Measurements from ENCODE around the gene PDIK1L. TPM values are rescaled to one million over a fixed set of nuclear protein-coding genes. Genes with fewer than 3 reads are reported as not detected.

Gene PDIK1L
- polyA plus RNA-seq, 3 donors: 1.2 to 2.5 (median 2.3) TPM

GRCh38 chr1:26094076-26094669 is 17.5 kb upstream of the PDIK1L start:
- Histone ChIP-seq H2AFZ (ENCODE audit: insufficient read depth, low read depth, low read length, poor library complexity, severe bottlenecking) (no peak overlapping the region), H3K36me3 (replicated peaks in 1 of 2; ENCODE audit: control insufficient read depth in 1 of 2, insufficient read depth in 2 of 2, low read length in 2 of 2) (no peaks in the 10 kb centered on the region), H3K9ac (ENCODE audit: insufficient read depth, low read length, poor library complexity, severe bottlenecking) (no peak overlapping the region), H3K79me2 (ENCODE audit: insufficient read depth, low read length) (no peaks in the 10 kb centered on the region), H4K20me1 (ENCODE audit: insufficient read depth, low read length) (no peaks in the 10 kb centered on the region), H3K27ac (ENCODE audit: low read depth in 1 of 2, low read length in 2 of 2) (no peak overlapping the region), H3K4me3 (replicated peaks in 1 of 3; ENCODE audit: low read depth in 2 of 3, low read length in 3 of 3) (no peak overlapping the region), H3K4me1 (ENCODE audit: control insufficient read depth in 1 of 2, insufficient read depth in 2 of 2, low read length in 2 of 2) (no peaks in the 10 kb centered on the region), H3K27me3 (ENCODE audit: control insufficient read depth in 2 of 2, insufficient read depth in 2 of 2, low read length in 2 of 2) (peaks cover 0 to 21% of the 10 kb centered on the region in 2 donors), H3K4me2 (replicated peaks; ENCODE audit: extremely low read depth, low read length, poor library complexity, severe bottlenecking) (no peak overlapping the region), H3K9me3 (replicated peaks in 1 of 2; ENCODE audit: control insufficient read depth in 1 of 2, insufficient read depth in 1 of 2, low read length in 2 of 2) (no peaks in the 10 kb centered on the region)
- TF ChIP-seq, protein P1, sequence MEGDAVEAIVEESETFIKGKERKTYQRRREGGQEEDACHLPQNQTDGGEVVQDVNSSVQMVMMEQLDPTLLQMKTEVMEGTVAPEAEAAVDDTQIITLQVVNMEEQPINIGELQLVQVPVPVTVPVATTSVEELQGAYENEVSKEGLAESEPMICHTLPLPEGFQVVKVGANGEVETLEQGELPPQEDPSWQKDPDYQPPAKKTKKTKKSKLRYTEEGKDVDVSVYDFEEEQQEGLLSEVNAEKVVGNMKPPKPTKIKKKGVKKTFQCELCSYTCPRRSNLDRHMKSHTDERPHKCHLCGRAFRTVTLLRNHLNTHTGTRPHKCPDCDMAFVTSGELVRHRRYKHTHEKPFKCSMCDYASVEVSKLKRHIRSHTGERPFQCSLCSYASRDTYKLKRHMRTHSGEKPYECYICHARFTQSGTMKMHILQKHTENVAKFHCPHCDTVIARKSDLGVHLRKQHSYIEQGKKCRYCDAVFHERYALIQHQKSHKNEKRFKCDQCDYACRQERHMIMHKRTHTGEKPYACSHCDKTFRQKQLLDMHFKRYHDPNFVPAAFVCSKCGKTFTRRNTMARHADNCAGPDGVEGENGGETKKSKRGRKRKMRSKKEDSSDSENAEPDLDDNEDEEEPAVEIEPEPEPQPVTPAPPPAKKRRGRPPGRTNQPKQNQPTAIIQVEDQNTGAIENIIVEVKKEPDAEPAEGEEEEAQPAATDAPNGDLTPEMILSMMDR (IDR thresholded peaks at IDR 0.05): no peak
- DNase-seq: no peak
- H3K4me1 Mint-ChIP-seq: no peaks in the 10 kb centered on the region
- H3K9me3 Mint-ChIP-seq: peaks cover 0 to 4% (median 0%) of the 10 kb centered on the region in 7 donors
- no peak overlapping the region for H3K27ac Mint-ChIP-seq
- H3K36me3 Mint-ChIP-seq: no peaks in the 10 kb centered on the region
- peaks cover 21 to 41% (median 33%) of the 10 kb centered on the region in 3 donors for H3K27me3 Mint-ChIP-seq (ENCODE audit: low read depth in 3 of 3)
- no CpG with 5 or more reads among the region's 11 CpGs for WGBS (ENCODE audit: insufficient coverage)
- intact Hi-C loops (cut with micrococcal nuclease): no loop called here
- H3K4me3 Mint-ChIP-seq: peak overlapping the region in 1 of 2 donors; percentile 11

DNA sequence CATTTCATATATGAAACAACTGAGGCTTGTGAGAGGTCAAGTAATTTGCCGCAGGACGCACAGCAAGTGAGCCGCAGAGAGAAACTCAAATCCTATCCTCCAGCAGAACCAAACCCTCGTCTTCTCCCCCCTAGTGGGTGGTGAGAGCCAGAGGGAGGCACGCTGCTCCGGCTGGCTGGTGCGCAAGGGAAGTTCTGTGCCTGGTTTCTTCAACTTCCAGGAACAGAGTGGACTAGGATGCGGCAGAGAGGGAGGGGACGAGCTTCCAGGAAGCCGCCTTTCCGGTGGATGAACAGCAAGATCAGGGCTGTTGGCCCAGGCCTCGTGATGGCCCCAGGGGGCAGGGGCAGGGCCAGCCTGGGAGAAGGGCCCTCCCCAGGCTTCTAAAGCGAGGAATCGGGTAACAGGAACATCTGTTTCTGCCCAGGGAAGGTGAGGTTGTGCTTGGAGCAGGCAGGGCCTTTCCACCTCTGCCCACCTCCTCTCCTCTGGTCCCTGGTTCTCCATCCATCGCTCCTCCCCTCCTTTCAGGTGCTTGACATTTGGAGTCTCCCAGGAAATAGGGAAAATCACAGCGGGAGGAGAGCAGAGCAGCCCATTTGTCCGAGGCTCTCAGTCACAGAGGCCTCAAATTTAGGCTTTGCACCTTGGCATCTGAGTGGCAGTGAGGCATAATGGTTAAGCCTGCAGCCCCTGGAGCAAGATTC is 16.8 kb upstream of the PDIK1L start:
- TF ChIP-seq, protein P1 (IDR thresholded peaks at IDR 0.05): no peak
- Histone ChIP-seq H3K79me2 (ENCODE audit: insufficient read depth, low read length) (no peaks in the 10 kb centered on the region), H3K4me3 (replicated peaks in 1 of 3; ENCODE audit: low read depth in 2 of 3, low read length in 3 of 3) (no peak overlapping the region), H3K4me2 (replicated peaks; ENCODE audit: extremely low read depth, low read length, poor library complexity, severe bottlenecking) (no peak overlapping the region), H3K4me1 (ENCODE audit: control insufficient read depth in 1 of 2, insufficient read depth in 2 of 2, low read length in 2 of 2) (no peaks in the 10 kb centered on the region), H3K9ac (ENCODE audit: insufficient read depth, low read length, poor library complexity, severe bottlenecking) (no peak overlapping the region), H3K36me3 (replicated peaks in 1 of 2; ENCODE audit: control insufficient read depth in 1 of 2, insufficient read depth in 2 of 2, low read length in 2 of 2) (no peaks in the 10 kb centered on the region), H4K20me1 (ENCODE audit: insufficient read depth, low read length) (no peaks in the 10 kb centered on the region), H2AFZ (ENCODE audit: insufficient read depth, low read depth, low read length, poor library complexity, severe bottlenecking) (no peak overlapping the region), H3K27me3 (ENCODE audit: control insufficient read depth in 2 of 2, insufficient read depth in 2 of 2, low read length in 2 of 2) (peaks cover 0 to 21% of the 10 kb centered on the region in 2 donors), H3K9me3 (replicated peaks in 1 of 2; ENCODE audit: control insufficient read depth in 1 of 2, insufficient read depth in 1 of 2, low read length in 2 of 2) (no peaks in the 10 kb centered on the region), H3K27ac (ENCODE audit: low read depth in 1 of 2, low read length in 2 of 2) (no peak overlapping the region)
- 65% methylated on average over 10 of the region's 17 CpGs for WGBS (ENCODE audit: insufficient coverage)
- no peaks in the 10 kb centered on the region for H3K4me1 Mint-ChIP-seq
- no peak overlapping the region for H3K27ac Mint-ChIP-seq
- no peaks in the 10 kb centered on the region for H3K36me3 Mint-ChIP-seq
- peaks cover 0 to 4% (median 0%) of the 10 kb centered on the region in 7 donors for H3K9me3 Mint-ChIP-seq
- H3K4me3 Mint-ChIP-seq: peak overlapping the region in 1 of 2 donors; percentile 11
- DNase-seq: no peak
- intact Hi-C loops (cut with micrococcal nuclease): no loop called here
- H3K27me3 Mint-ChIP-seq (ENCODE audit: low read depth in 3 of 3): peaks cover 22 to 41% (median 33%) of the 10 kb centered on the region in 3 donors

Data from CD14-positive monocyte (primary cell).